HCT116 (cell line): ENCODE measurements around the gene LGMN. TPM values are rescaled to one million over a fixed set of nuclear protein-coding genes. Genes with fewer than 3 reads are reported as not detected.
A peak's percentile ranks its signal among the peaks of the same experiment; 100 is the strongest.

Experiments
- ATAC-seq: fragments of 200-7000 bp; cut with Tn5 transposase; 2 replicates; pipeline ENCODE4 v1.9.1; 2020; ENCODE audit warnings: mild to moderate bottlenecking, moderate library complexity
- BruUV-seq: library from RNA; stranded (reverse); fragments of 400-500 nt; replicated peaks from 2 replicates; lab custom pipeline; 2021; lab: Mats Ljungman, UMichigan
- CTCF ChIA-PET: fragments of 300-600 bp; sonication (Branson Sonifier 250); formaldehyde crosslinking; loops from one replicate; lab custom pipeline; 2021; ENCODE audit warnings: antibody characterized with exemption; lab: Charles Lee
- POLR2A ChIA-PET: fragments of 300-600, 350-600 bp; sonication (Branson Sonifier 250); formaldehyde crosslinking; loops from one replicate; lab custom pipeline; 2021; ENCODE audit warnings: antibody characterized with exemption; lab: Charles Lee
- RAD21 ChIA-PET, 2 experiments: fragments of 300-600 bp; sonication (Branson Sonifier 250); formaldehyde crosslinking; loops; one replicate each; lab custom pipeline; 2023; ENCODE audit warnings: low total read pairs in 2 of 2; ENCODE audit not compliant: uncharacterized antibody in 2 of 2, unreplicated experiment in 2 of 2, low non-redundant PET in 1 of 2; lab: Charles Lee
- DNase-seq: peaks from one replicate; pipeline ENCODE4 v3.0.0-alpha.2; 2010; ENCODE audit warnings: low read depth, low spot score
- H2AFZ ChIP-seq: fragments of 200-600 bp; shearing (Covaris generic), sonication (generic); 2 replicates; pipeline ENCODE4 v1.6.1; 2017; ENCODE audit warnings: low read depth, mixed run types, mixed read lengths, antibody characterized with exemption, low read length; ENCODE audit not compliant: poor library complexity, severe bottlenecking
- H3K27ac ChIP-seq: 2 replicates; pipeline ENCODE4 v1.5.1; 2012; ENCODE audit warnings: low read depth, low read length
- H3K27me3 ChIP-seq: fragments of 200-600 bp; sonication (generic); 2 replicates; pipeline ENCODE4 v1.6.1; 2016; ENCODE audit warnings: mixed run types, low read length, mixed read lengths; ENCODE audit not compliant: insufficient read depth
- H3K36me3 ChIP-seq, 2 experiments: fragments of 200-500 bp in 1 of 2; fragments of 200-600 bp in 1 of 2; sonication (Bioruptor generic) in 1 of 2; sonication (generic) in 1 of 2; 2 replicates each; pipeline versions ENCODE4 v1.5.1 to v1.6.1; 2014 to 2016; ENCODE audit warnings: low read length in 2 of 2, inconsistent platforms in 1 of 2, mixed read lengths in 1 of 2, mixed run types in 1 of 2; ENCODE audit not compliant: insufficient read depth in 2 of 2, control insufficient read depth in 1 of 2
- H3K4me1 ChIP-seq, 2 experiments: fragments of 200-600 bp in 1 of 2; sonication (generic) in 1 of 2; 2 replicates each; pipeline versions ENCODE4 v1.5.1 to v1.6.1; 2012 to 2017; ENCODE audit warnings: low read length in 2 of 2, inconsistent platforms in 1 of 2, mild to moderate bottlenecking in 1 of 2, mixed read lengths in 1 of 2, mixed run types in 1 of 2, moderate library complexity in 1 of 2; ENCODE audit not compliant: insufficient read depth in 2 of 2, control insufficient read depth in 1 of 2
- H3K4me2 ChIP-seq: fragments of 200-600 bp; sonication (generic); 2 replicates; pipeline ENCODE4 v1.6.1; 2017; ENCODE audit warnings: mixed run types, low read length, mixed read lengths
- H3K4me3 ChIP-seq, 2 experiments: fragments of 200-600 bp in 1 of 2; sonication (generic) in 1 of 2; replicated peaks in 1 of 2; 2 replicates each; pipeline ENCODE4 v1.5.1; 2011 to 2016; ENCODE audit warnings: low read length in 2 of 2, control low read depth in 1 of 2, low read depth in 1 of 2, mild to moderate bottlenecking in 1 of 2, mixed read lengths in 1 of 2, mixed run types in 1 of 2
- H3K79me2 ChIP-seq: fragments of 200-600 bp; sonication (generic); 2 replicates; pipeline ENCODE4 v1.6.1; 2017; ENCODE audit warnings: mild to moderate bottlenecking, mixed run types, low read length, moderate library complexity, mixed read lengths; ENCODE audit not compliant: insufficient read depth
- H3K9ac ChIP-seq: fragments of 200-600 bp; sonication (generic); 2 replicates; pipeline ENCODE4 v1.6.1; 2016; ENCODE audit warnings: low read length, mixed read lengths
- H3K9me2 ChIP-seq: fragments of 200-600 bp; sonication (generic), shearing (Covaris generic); 2 replicates; pipeline ENCODE4 v1.6.1; 2017; ENCODE audit warnings: mixed run types, mild to moderate bottlenecking, moderate library complexity; ENCODE audit not compliant: insufficient read depth
- H3K9me3 ChIP-seq, 2 experiments: fragments of 200-500 bp in 1 of 2; fragments of 200-600 bp in 1 of 2; sonication (Bioruptor generic) in 1 of 2; sonication (generic) in 1 of 2; 2 replicates each; pipeline ENCODE4 v1.6.1; 2014 to 2017; ENCODE audit warnings: low read length in 2 of 2, mixed read lengths in 2 of 2, inconsistent platforms in 1 of 2, low read depth in 1 of 2, mild to moderate bottlenecking in 1 of 2, mixed run types in 1 of 2, moderate library complexity in 1 of 2; ENCODE audit not compliant: control insufficient read depth in 1 of 2, insufficient read depth in 1 of 2
- H4K20me1 ChIP-seq: fragments of 200-600 bp; sonication (generic), shearing (Covaris generic); 2 replicates; pipeline ENCODE4 v1.6.1; 2017; ENCODE audit warnings: mixed run types, mild to moderate bottlenecking, moderate library complexity; ENCODE audit not compliant: insufficient read depth
- CBX3 ChIP-seq: IDR thresholded peaks from 2 replicates; pipeline ENCODE4 v1.6.1; 2012; ENCODE audit warnings: low read depth
- CEBPB ChIP-seq: IDR thresholded peaks from 2 replicates; pipeline ENCODE4 v1.6.1; 2012; ENCODE audit warnings: low read depth
- EGR1 ChIP-seq: IDR thresholded peaks from 2 replicates; pipeline ENCODE4 v1.6.1; 2012; ENCODE audit warnings: low read depth
- ELF1 ChIP-seq: IDR thresholded peaks from 2 replicates; pipeline ENCODE4 v1.6.1; 2012; ENCODE audit warnings: low read depth, borderline replicate concordance
- FOSL1 ChIP-seq: IDR thresholded peaks from 2 replicates; pipeline ENCODE4 v1.6.1; 2012; ENCODE audit warnings: low read depth
- JUND ChIP-seq: IDR thresholded peaks from 2 replicates; pipeline ENCODE4 v1.6.1; 2012
- POLR2A ChIP-seq: IDR thresholded peaks from 2 replicates; pipeline ENCODE4 v1.7.0; 2011; ENCODE audit warnings: borderline replicate concordance; ENCODE audit not compliant: insufficient read depth, insufficient read length; ENCODE audit errors: extremely low read depth
- POLR2AphosphoS5 ChIP-seq: IDR thresholded peaks from 2 replicates; pipeline ENCODE4 v1.6.1; 2011; ENCODE audit warnings: mild to moderate bottlenecking, low read depth, low read length, moderate library complexity
- SIN3A ChIP-seq: IDR thresholded peaks from 2 replicates; pipeline ENCODE4 v1.6.1; 2012; ENCODE audit warnings: low read depth
- SP1 ChIP-seq: IDR thresholded peaks from 2 replicates; pipeline ENCODE4 v1.6.1; 2012; ENCODE audit warnings: low read depth
- SRF ChIP-seq: IDR thresholded peaks from 2 replicates; pipeline ENCODE4 v1.6.1; 2012; ENCODE audit warnings: low read depth
- TCF7L2 ChIP-seq: IDR thresholded peaks from 2 replicates; pipeline ENCODE4 v1.7.0; 2011; ENCODE audit warnings: borderline replicate concordance, inconsistent platforms; ENCODE audit not compliant: insufficient read depth, insufficient read length; ENCODE audit errors: extremely low read depth
- YY1 ChIP-seq: IDR thresholded peaks from 2 replicates; pipeline ENCODE4 v1.6.1; 2011; ENCODE audit warnings: low read length, low read depth, moderate library complexity, mild to moderate bottlenecking; ENCODE audit not compliant: insufficient replicate concordance; ENCODE audit errors: extremely low read depth
- intact Hi-C: fragments of 100-400 bp; cut with micrococcal nuclease; formaldehyde crosslinking; loops from 2 replicates; pipeline ENCODE4 v1.10.0; 2022
- total RNA-seq: library from RNA; stranded (reverse); gene quantifications from one replicate; pipeline ENCODE4 v1.2.1, GENCODE V29; 2021; ENCODE audit not compliant: unreplicated experiment
- TF ChIP-seq, protein P1 (sequence below): IDR thresholded peaks from 2 replicates; pipeline ENCODE4 v1.6.1; 2012; ENCODE audit warnings: low read depth
- TF ChIP-seq, protein P2 (sequence below): IDR thresholded peaks from 2 replicates; pipeline ENCODE4 v1.6.1; 2011; ENCODE audit warnings: mild to moderate bottlenecking, low read length, moderate library complexity; ENCODE audit not compliant: insufficient replicate concordance; ENCODE audit errors: extremely low read depth
- TF ChIP-seq, protein P3 (sequence below): IDR thresholded peaks from 2 replicates; pipeline ENCODE4 v1.6.1; 2012

Gene LGMN
- total RNA-seq, 1 experiment from 2014 or later = 44.9 TPM

- no peak for TF ChIP-seq SRF
Measured at GRCh38 chr14:92760524-92760805, 12.0 kb upstream of the LGMN start (continued).

GRCh38 chr14:92759679-92760523, 11.5 kb upstream of the LGMN start:
- Histone ChIP-seq H3K9me2 (no peaks in the 10 kb centered on the region), H3K4me1 (peaks cover 10 to 39% of the 10 kb centered on the region in 2 experiments), H3K27ac (peak overlapping the region; percentile 54), H3K9me3 (no peaks in the 10 kb centered on the region), H3K79me2 (no peaks in the 10 kb centered on the region), H3K4me2 (peak overlapping the region; percentile 86), H4K20me1 (no peaks in the 10 kb centered on the region), H2AFZ (peak overlapping the region; percentile 89), H3K4me3 (peak overlapping the region; percentile 31 to 55), H3K36me3 (no peaks in the 10 kb centered on the region), H3K27me3 (no peaks in the 10 kb centered on the region), H3K9ac (peak overlapping the region; percentile 51)
- ChIA-PET RAD21 (no interaction called here), CTCF (interaction anchor here (0.9 to 1.1 kb wide), 2 partner anchors 11 to 24 kb away, joined by 3 to 5 read pairs; partner anchors contain the start of gene LGMN), POLR2A (interaction anchor here (3.0 kb wide), 1 partner anchor 12 kb away, joined by 19 read pairs; the partner anchor contains the start of gene LGMN)
- DNase-seq = no peak
- intact Hi-C loops = no loop called here
- TF ChIP-seq, protein P1, sequence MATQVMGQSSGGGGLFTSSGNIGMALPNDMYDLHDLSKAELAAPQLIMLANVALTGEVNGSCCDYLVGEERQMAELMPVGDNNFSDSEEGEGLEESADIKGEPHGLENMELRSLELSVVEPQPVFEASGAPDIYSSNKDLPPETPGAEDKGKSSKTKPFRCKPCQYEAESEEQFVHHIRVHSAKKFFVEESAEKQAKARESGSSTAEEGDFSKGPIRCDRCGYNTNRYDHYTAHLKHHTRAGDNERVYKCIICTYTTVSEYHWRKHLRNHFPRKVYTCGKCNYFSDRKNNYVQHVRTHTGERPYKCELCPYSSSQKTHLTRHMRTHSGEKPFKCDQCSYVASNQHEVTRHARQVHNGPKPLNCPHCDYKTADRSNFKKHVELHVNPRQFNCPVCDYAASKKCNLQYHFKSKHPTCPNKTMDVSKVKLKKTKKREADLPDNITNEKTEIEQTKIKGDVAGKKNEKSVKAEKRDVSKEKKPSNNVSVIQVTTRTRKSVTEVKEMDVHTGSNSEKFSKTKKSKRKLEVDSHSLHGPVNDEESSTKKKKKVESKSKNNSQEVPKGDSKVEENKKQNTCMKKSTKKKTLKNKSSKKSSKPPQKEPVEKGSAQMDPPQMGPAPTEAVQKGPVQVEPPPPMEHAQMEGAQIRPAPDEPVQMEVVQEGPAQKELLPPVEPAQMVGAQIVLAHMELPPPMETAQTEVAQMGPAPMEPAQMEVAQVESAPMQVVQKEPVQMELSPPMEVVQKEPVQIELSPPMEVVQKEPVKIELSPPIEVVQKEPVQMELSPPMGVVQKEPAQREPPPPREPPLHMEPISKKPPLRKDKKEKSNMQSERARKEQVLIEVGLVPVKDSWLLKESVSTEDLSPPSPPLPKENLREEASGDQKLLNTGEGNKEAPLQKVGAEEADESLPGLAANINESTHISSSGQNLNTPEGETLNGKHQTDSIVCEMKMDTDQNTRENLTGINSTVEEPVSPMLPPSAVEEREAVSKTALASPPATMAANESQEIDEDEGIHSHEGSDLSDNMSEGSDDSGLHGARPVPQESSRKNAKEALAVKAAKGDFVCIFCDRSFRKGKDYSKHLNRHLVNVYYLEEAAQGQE = no peak
- peak; percentile 82 for TF ChIP-seq YY1
- TF ChIP-seq SIN3A = no peak
- no peak for TF ChIP-seq TCF7L2
- no peak for TF ChIP-seq EGR1
- no peak for TF ChIP-seq POLR2A
- TF ChIP-seq FOSL1 = 0 out of 2 replicates have a peak, but pooled peaks have one; percentile 18
- TF ChIP-seq, protein P2, sequence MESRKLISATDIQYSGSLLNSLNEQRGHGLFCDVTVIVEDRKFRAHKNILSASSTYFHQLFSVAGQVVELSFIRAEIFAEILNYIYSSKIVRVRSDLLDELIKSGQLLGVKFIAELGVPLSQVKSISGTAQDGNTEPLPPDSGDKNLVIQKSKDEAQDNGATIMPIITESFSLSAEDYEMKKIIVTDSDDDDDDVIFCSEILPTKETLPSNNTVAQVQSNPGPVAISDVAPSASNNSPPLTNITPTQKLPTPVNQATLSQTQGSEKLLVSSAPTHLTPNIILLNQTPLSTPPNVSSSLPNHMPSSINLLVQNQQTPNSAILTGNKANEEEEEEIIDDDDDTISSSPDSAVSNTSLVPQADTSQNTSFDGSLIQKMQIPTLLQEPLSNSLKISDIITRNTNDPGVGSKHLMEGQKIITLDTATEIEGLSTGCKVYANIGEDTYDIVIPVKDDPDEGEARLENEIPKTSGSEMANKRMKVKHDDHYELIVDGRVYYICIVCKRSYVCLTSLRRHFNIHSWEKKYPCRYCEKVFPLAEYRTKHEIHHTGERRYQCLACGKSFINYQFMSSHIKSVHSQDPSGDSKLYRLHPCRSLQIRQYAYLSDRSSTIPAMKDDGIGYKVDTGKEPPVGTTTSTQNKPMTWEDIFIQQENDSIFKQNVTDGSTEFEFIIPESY = no peak
- TF ChIP-seq POLR2AphosphoS5 = no peak
- no peak; the same call in 1 of the 2 replicates for TF ChIP-seq SP1
- TF ChIP-seq JUND = peak; percentile 37; the same call in 1 of the 2 replicates
- TF ChIP-seq CEBPB = no peak
- TF ChIP-seq, protein P3, sequence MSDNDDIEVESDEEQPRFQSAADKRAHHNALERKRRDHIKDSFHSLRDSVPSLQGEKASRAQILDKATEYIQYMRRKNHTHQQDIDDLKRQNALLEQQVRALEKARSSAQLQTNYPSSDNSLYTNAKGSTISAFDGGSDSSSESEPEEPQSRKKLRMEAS = peak; percentile 19; the same call in 1 of the 2 replicates
- no peak for TF ChIP-seq ELF1
- TF ChIP-seq CBX3 = 0 out of 2 replicates have a peak, but pooled peaks have one; percentile 1
- BruUV-seq = TSS peak; percentile 59
- ATAC-seq = peak; percentile 61
